AG04449 (cell line): ENCODE measurements around the gene CASP10.

Experiments used
- CTCF ChIA-PET: fragments of 350-600 bp; formaldehyde crosslinking; extraction: SDS; loops from one replicate; lab custom pipeline; 2021; ENCODE audit warnings: antibody characterized with exemption; lab: Yijun Ruan, JAX
- POLR2A ChIA-PET: fragments of 400-600, 350-600 bp; formaldehyde crosslinking; extraction: SDS; loops from one replicate; lab custom pipeline; 2020; ENCODE audit warnings: antibody characterized with exemption, inconsistent platforms; lab: Yijun Ruan, JAX
- DNase-seq: peaks from one replicate; pipeline ENCODE4 v3.0.0-alpha.2; 2010; ENCODE audit warnings: low read depth, low spot score
- H3K4me3 ChIP-seq: 2 replicates; pipeline ENCODE4 v1.5.1; 2011; ENCODE audit warnings: low read depth, mild to moderate bottlenecking, control low read depth, low read length
- CTCF ChIP-seq: IDR thresholded peaks from one replicate; pipeline ENCODE4 v1.5.1; 2011; ENCODE audit warnings: mild to moderate bottlenecking, moderate library complexity, low read length, control low read depth, inconsistent platforms; ENCODE audit not compliant: insufficient read depth; ENCODE audit errors: missing control alignments

The CASP10 gene

DNA sequence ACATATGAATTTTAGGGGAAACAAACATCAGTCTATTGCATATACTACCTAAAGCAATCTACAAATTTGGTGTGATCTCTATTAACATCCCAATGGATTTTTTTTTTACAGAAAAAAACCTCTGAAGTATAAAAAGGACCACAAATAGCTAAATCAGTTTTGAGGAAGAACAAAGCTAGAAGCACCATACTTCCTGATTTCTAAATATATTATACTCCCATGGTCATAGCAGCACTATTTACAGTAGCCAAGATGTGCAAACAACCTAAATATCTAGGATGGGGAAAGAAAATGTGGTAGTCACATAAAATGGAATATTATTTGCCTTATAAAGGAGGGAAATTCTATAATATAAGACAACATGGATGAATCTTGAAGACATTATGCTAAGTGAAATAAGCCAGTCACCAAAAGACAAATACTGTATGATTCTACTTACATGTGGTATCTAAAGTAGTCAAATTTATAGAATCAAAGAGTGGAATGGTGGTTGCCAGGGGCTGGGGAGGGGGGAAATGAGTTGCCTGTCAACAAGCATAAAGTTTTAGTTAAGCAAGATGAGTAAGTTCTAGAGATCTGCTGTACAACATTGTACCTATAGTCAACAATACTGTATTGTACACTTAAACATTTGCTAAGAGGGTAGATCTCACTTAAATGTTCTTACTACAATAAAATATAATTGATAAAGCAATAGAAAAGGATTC lies 59.8 kb downstream of the CASP10 start:
- ChIA-PET CTCF (interaction anchor here (0.9 to 1.1 kb wide), 3 partner anchors 10 to 121 kb away, joined by 4 to 7 read pairs (median 4); no protein-coding TSS in a partner anchor), POLR2A (no interaction called here)
- no peak for TF ChIP-seq CTCF
- no peak overlapping the region for H3K4me3 ChIP-seq
- no peak for DNase-seq

- no peak overlapping the region for H3K4me3 ChIP-seq
- DNase-seq = no peak
- ChIA-PET POLR2A (interaction anchor here (0.5 kb wide), 1 partner anchor 11 kb away, joined by 3 read pairs; no protein-coding TSS in a partner anchor), CTCF (interaction anchor here (1.2 kb wide), 1 partner anchor 12 kb away, joined by 3 read pairs; no protein-coding TSS in a partner anchor)
- TF ChIP-seq CTCF = no peak
These were observed 61.9 kb downstream of the CASP10 start for GRCh38 chr2:201244829-201245228.

- TF ChIP-seq CTCF = no peak
- CTCF ChIA-PET = interaction anchor here (0.9 kb wide), 1 partner anchor 14 kb away, joined by 4 read pairs; no protein-coding TSS in a partner anchor
- POLR2A ChIA-PET = interaction anchor here (0.7 kb wide), 1 partner anchor 263 kb away, joined by 4 read pairs; no protein-coding TSS in a partner anchor
These were observed 63.3 kb downstream of the CASP10 start for GRCh38 chr2:201246280-201246679.

GRCh38 chr2:201248288-201248844 lies 65.4 kb downstream of the CASP10 start:
- CTCF ChIA-PET = interaction anchor here (1.1 to 1.2 kb wide), 2 partner anchors 9 to 16 kb away, joined by 3 to 5 read pairs; no protein-coding TSS in a partner anchor
- DNase-seq = no peak
- H3K4me3 ChIP-seq = no peak overlapping the region
- no peak for TF ChIP-seq CTCF
- POLR2A ChIA-PET = no interaction called here

More at GRCh38 chr2:201246280-201246679, 63.3 kb downstream of the CASP10 start:
- H3K4me3 ChIP-seq = no peak overlapping the region
- no peak for DNase-seq

DNA sequence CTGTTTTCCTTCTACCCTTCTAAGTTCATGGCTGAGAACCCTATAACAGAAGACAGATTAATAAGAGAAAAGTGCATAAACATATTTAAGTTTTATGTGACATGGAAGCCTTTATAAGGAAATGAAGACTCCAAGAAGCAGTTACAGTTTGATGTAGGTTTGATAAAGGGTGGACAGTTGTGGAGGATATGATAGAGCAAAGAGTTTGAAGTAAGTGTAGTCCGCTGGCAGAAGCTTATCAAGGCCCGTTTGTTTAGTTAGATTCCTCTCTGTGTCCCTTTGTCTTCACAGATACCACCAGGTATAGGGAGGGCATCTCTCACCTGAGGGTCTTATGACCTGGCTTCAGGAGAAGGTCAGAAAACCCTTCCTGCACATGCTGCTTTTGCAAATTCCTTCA lies 66.9 kb downstream of the CASP10 start:
- ChIA-PET CTCF (interaction anchor here (1.9 kb wide), 1 partner anchor 13 kb away, joined by 7 read pairs; no protein-coding TSS in a partner anchor), POLR2A (no interaction called here)
- DNase-seq = no peak
- TF ChIP-seq CTCF = no peak
- H3K4me3 ChIP-seq = no peak overlapping the region

DNA sequence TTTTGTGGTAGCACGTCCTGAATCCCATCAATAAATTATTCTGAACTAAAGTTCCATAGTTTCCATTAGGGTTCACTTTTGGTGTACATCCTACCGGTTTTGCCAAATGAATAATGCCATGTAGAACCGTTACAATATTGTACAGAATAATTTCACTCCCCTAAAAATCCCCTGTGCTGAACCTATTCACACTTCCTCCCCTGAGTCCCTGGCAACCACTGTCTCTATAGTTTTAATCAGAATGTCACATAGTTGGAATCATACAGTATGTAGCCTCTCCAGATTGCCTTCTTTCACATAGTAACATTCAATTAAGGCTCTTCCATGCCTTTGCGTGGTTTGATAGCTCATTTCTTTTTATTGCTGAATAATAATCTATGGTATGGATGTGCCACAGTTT lies 67.8 kb downstream of the CASP10 start:
- no peak overlapping the region for H3K4me3 ChIP-seq
- POLR2A ChIA-PET = no interaction called here
- CTCF ChIA-PET = interaction anchor here (1.9 kb wide), 1 partner anchor 14 kb away, joined by 7 read pairs; no protein-coding TSS in a partner anchor
- DNase-seq = no peak
- TF ChIP-seq CTCF = no peak
